Gastroesophageal sphincter (tissue), 4 donors: Measurements from ENCODE around the gene MIB1. TPM values are rescaled to one million over a fixed set of nuclear protein-coding genes. Genes with fewer than 3 reads are reported as not detected.

Experiments used
- ATAC-seq: fragments of 150-250 bp; one replicate; pipeline ENCODE4 v1.9.1; 2016; ENCODE audit warnings: mild to moderate bottlenecking, moderate library complexity
- H3K27ac ChIP-seq, 4 donors: fragments of 200-600 bp; sonication (generic) in 3 of 4; 1 replicate in 3 of 4; 2 replicates in 1 of 4; pipeline ENCODE4 v1.5.1; 2016 to 2019
- H3K27me3 ChIP-seq: fragments of 200-600 bp; sonication (generic); one replicate; pipeline ENCODE4 v1.5.1; 2019
- H3K36me3 ChIP-seq, 2 donors: fragments of 200-600 bp; sonication (generic); one replicate each; pipeline ENCODE4 v1.5.1; 2019; ENCODE audit warnings: control low read depth in 1 of 2
- H3K4me1 ChIP-seq, 3 donors: fragments of 200-600 bp; sonication (generic); 1 replicate in 2 of 3; 2 replicates in 1 of 3; pipeline ENCODE4 v1.5.1; 2016 to 2019; ENCODE audit warnings: control low read depth in 2 of 3
- H3K4me3 ChIP-seq, 2 donors: fragments of 200-600 bp; sonication (generic); one replicate each; pipeline ENCODE4 v1.5.1; 2019; ENCODE audit warnings: mild to moderate bottlenecking in 1 of 2, moderate library complexity in 1 of 2
- H3K9me3 ChIP-seq, 3 donors: fragments of 200-600 bp; sonication (generic); one replicate each; pipeline ENCODE4 v1.5.1; 2017 to 2019; ENCODE audit warnings: control low read depth in 2 of 3
- EP300 ChIP-seq: sonication (generic); formaldehyde crosslinking; IDR thresholded peaks from one replicate; pipeline ENCODE4 v1.6.1; 2017; ENCODE audit warnings: antibody characterized with exemption, mild to moderate bottlenecking
- POLR2A ChIP-seq, 2 donors: fragments of 450-650 bp; IDR thresholded peaks; one replicate each; pipeline ENCODE4 v1.6.1; 2017; ENCODE audit warnings: antibody characterized with exemption in 2 of 2, mild to moderate bottlenecking in 2 of 2, moderate library complexity in 1 of 2
- POLR2AphosphoS5 ChIP-seq: sonication (generic); formaldehyde crosslinking; IDR thresholded peaks from one replicate; pipeline ENCODE4 v1.6.1; 2017; ENCODE audit warnings: antibody characterized with exemption
- WGBS, 2 donors: methylation state at CpG; one replicate each; pipeline ENCODE4 v1.1.5; 2018; ENCODE audit warnings: low coverage in 1 of 2; 5-methylcytosine and 5-hydroxymethylcytosine counted together
- total RNA-seq, 4 donors: library from RNA; depleted of rRNA; stranded (reverse); fragments of >200 nt; gene quantifications; one replicate each; pipeline ENCODE4 v1.1.0, GENCODE V29; 2016
- TF ChIP-seq, protein P1 (sequence below), 4 experiments: fragments of 200-600 bp in 2 of 4; fragments of 450-650 bp in 2 of 4; sonication (generic) in 1 of 4; IDR thresholded peaks; one replicate each; pipeline ENCODE4 v1.5.1; 2017 to 2019; ENCODE audit warnings: antibody characterized with exemption in 4 of 4, mild to moderate bottlenecking in 2 of 4, moderate library complexity in 2 of 4

The MIB1 gene
- total RNA-seq, 4 donors from 2014 or later, result 43.7 to 57.7 (median 47.3) TPM

DNA sequence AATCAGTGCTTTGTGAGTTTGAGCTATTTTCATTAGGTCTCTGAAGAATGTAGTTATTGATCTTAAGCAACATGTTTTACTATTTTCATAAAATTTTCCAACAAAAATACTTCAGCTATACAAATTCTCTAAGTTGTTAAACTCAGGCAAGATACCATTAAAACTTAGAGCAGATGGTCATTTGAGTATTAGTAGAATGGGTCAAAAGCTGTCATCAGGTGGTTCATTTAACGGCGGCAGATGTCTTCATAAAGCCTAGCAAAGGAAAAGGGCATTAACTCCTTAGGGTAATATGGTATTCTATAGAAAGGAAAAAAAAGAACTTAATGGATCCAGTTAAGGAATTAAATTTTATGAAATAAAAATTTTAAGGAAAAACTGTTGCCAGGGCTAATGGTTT lies 19.2 kb downstream of the MIB1 start:
- no peak for ATAC-seq
- peaks cover 0 to 42% (median 4%) of the 10 kb centered on the region in 3 donors for H3K4me1 ChIP-seq
- no peaks in the 10 kb centered on the region for H3K27me3 ChIP-seq

DNA sequence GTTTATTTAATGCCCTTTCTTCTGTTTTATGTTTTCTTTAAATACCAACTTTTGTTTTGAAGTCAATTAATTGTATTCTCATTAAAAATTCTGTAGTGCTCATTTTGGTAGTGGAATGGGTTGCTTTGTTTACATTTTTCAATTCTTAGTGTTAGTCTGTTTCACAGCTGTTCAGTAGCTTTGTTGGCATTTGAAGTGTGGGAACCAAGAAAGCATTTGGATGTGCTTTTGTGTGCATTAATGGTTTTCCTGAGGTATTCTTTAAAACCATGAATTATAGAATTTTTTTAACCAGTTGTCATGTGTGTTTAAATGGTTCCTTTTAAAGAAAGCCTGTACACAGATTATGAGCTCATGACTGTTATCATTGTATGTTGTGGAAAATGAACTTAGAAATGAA lies 19.7 kb downstream of the MIB1 start:
- peaks cover 0 to 45% (median 4%) of the 10 kb centered on the region in 3 donors for H3K4me1 ChIP-seq
- no peaks in the 10 kb centered on the region for H3K9me3 ChIP-seq
- no peak for ATAC-seq
- H3K27me3 ChIP-seq, result no peaks in the 10 kb centered on the region
- H3K4me3 ChIP-seq, result no peak overlapping the region
- TF ChIP-seq POLR2A (IDR thresholded peaks at IDR 0.05) (no peak), POLR2AphosphoS5 (no peak), EP300 (no peak)
- TF ChIP-seq, protein P1, sequence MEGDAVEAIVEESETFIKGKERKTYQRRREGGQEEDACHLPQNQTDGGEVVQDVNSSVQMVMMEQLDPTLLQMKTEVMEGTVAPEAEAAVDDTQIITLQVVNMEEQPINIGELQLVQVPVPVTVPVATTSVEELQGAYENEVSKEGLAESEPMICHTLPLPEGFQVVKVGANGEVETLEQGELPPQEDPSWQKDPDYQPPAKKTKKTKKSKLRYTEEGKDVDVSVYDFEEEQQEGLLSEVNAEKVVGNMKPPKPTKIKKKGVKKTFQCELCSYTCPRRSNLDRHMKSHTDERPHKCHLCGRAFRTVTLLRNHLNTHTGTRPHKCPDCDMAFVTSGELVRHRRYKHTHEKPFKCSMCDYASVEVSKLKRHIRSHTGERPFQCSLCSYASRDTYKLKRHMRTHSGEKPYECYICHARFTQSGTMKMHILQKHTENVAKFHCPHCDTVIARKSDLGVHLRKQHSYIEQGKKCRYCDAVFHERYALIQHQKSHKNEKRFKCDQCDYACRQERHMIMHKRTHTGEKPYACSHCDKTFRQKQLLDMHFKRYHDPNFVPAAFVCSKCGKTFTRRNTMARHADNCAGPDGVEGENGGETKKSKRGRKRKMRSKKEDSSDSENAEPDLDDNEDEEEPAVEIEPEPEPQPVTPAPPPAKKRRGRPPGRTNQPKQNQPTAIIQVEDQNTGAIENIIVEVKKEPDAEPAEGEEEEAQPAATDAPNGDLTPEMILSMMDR (IDR thresholded peaks at IDR 0.05), result no peak
- no peaks in the 10 kb centered on the region for H3K36me3 ChIP-seq
- H3K27ac ChIP-seq, result no peak overlapping the region

More for the DNA sequence above, 19.2 kb downstream of the MIB1 start:
- Histone ChIP-seq H3K4me3 (no peak overlapping the region), H3K9me3 (no peaks in the 10 kb centered on the region), H3K36me3 (no peaks in the 10 kb centered on the region), H3K27ac (no peak overlapping the region)
- 67 to 68% methylated on average over 2 of the region's 2 CpGs for WGBS, 2 donors
- TF ChIP-seq, protein P1 (IDR thresholded peaks at IDR 0.05), result no peak
- TF ChIP-seq EP300 (no peak), POLR2AphosphoS5 (no peak), POLR2A (IDR thresholded peaks at IDR 0.05) (no peak)

DNA sequence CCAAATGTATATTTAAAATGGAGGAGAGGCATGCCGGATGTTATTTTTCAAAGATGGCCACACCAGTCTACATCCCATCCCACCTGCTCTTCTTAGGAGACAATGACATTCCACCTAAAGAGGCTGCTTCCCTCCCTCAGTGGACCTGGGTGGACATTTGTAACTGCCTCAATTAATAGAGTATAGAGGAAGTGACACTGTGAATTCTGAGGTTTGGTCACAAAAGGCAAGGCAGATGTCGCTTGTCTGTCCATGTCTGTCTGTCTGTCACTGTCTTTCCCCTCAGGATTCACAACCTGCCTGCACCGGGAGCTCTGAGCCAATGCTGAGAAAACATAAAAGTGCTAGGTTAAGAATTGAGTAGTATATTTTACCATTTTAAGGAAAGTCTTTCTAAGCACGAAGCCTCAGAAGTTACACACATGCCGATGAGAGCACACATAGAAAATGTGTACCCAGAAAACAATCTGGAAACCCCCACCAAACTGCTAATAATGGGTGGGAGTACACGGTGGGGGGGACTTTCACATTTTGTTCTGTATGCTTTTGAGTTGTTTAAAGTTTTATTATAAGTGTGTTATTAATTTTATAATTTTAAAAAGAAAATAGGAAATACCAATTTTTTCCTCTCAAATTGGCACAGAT lies 21.0 kb downstream of the MIB1 start:
- Histone ChIP-seq H3K27ac (no peak overlapping the region), H3K4me3 (no peak overlapping the region), H3K36me3 (peaks cover 0 to 10% of the 10 kb centered on the region in 2 donors), H3K4me1 (peaks cover 0 to 45% (median 4%) of the 10 kb centered on the region in 3 donors), H3K9me3 (no peaks in the 10 kb centered on the region), H3K27me3 (no peaks in the 10 kb centered on the region)
- ATAC-seq, result no peak
- TF ChIP-seq POLR2AphosphoS5 (no peak), POLR2A (IDR thresholded peaks at IDR 0.05) (no peak), EP300 (no peak)
- TF ChIP-seq, protein P1 (IDR thresholded peaks at IDR 0.05), result no peak
- 81 to 88% methylated on average over 5 of the region's 6 CpGs for WGBS, 2 donors

DNA sequence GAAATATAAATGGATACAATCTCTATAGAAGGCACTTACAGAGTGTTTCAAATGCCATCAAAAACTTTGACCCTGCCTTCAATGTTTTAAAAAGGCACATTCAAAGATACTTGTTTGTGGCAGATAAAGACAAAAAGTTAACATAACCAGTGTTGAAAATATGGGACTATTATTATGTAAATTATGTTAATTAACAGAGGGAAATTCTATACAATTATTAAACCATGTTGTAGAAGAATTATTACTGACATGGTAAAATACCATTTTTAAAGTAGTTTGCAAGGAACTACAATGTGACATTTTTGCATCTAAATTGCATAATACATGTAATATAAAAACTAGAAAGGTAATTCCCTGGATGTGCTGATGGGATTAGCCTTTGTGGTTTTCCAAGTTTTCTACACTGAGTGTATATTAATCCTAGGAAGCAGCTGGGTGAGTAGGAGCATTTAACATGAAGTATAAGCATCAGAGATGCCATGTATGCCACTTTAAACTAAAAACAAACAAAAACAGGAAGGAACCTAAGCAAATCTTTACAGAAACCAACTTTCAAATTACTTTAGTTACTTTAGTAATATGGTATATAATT lies 21.7 kb downstream of the MIB1 start:
- no peaks in the 10 kb centered on the region for H3K27me3 ChIP-seq
- TF ChIP-seq EP300 (no peak), POLR2AphosphoS5 (no peak), POLR2A (IDR thresholded peaks at IDR 0.05) (no peak)
- TF ChIP-seq, protein P1 (IDR thresholded peaks at IDR 0.05), result no peak
- H3K4me3 ChIP-seq, result no peak overlapping the region
- no peak for ATAC-seq
- peaks cover 0 to 45% (median 4%) of the 10 kb centered on the region in 3 donors for H3K4me1 ChIP-seq
- H3K9me3 ChIP-seq, result no peaks in the 10 kb centered on the region
- H3K27ac ChIP-seq, result no peak overlapping the region
- H3K36me3 ChIP-seq, result peaks cover 0 to 17% of the 10 kb centered on the region in 2 donors
